Measurements from ENCODE around the gene ENOPH1. TPM values are rescaled to one million over a fixed set of nuclear protein-coding genes. Genes with fewer than 3 reads are reported as not detected.

The ENOPH1 gene
- polyA plus RNA-seq, 4 donors = 46.8 to 89.8 (median 65.4) TPM

GRCh38 chr4:82500435-82501153, 70.2 kb downstream of the ENOPH1 start:
- DNase-seq (ENCODE audit: low read depth in 4 of 4, low spot score in 3 of 4) = no peak

GRCh38 chr4:82501154-82501442, 70.7 kb downstream of the ENOPH1 start:
- DNase-seq (ENCODE audit: low read depth in 4 of 4, low spot score in 3 of 4) = no peak

DNA sequence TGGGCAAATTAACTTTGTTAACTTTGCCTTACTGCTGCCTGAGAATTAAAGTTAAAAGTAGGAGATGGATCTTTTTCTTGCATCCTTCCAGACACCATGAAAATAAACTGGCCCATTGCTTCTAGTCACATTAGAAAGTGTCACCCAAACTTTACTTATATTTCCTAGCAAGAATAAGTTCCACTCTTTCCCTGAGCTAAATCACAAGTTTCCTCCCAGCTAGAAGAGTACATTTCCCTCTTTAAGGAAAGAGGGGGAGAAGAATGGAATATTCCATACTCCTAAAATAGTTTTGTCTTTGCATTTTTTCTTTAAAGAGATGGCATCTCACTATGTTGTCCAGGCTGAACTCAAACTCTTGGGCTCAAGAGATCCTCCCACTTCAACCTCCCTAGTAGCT, 77.6 kb downstream of the ENOPH1 start:
- no peak for DNase-seq (ENCODE audit: low read depth in 4 of 4, low spot score in 3 of 4)

DNA sequence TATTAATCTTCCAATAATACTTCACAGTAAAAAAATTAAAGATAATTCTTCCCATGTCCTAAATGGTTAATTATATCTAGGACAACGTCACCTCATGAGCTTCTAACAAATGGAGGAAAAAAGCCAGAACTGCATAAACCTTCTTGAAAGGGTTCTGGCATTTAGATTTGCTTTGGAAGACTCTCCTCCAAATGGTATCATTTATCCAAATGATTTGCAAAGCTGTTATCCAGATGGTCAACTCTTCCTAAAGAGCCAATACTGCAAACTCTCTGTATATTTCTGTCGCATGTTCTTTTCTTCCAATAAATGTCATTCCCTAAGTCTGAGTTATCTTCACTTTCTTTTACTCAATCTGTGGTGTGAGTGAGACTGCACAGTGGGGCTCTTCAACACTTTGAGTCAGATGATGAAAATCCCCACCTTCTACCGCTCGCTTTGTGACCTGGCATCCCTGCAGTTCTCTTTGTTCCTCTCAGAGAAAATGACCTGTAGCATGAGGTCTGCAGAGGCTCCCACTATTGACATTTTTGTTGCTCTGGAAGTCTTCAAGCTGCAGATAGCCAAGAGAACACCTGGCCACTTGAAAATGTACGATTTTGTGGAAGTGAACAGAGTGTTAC, 78.5 kb downstream of the ENOPH1 start:
- DNase-seq (ENCODE audit: low read depth in 4 of 4, low spot score in 3 of 4) = no peak

GRCh38 chr4:82510216-82510615, 79.8 kb downstream of the ENOPH1 start:
- no peak for DNase-seq (ENCODE audit: low read depth in 4 of 4, low spot score in 3 of 4)

Other genes with a start within 250 kb of the ENOPH1 start
- gene HNRNPD, start 56.6 kb upstream of the ENOPH1 start, polyA plus RNA-seq (ENCODE audit: insufficient read length in 4 of 4) = 100 to 1,000 TPM; 452 to 660 (median 589) TPM
- 100 to 1,000 TPM; 527 to 683 (median 555) TPM for gene HNRNPDL, start 128 bp upstream of the ENOPH1 start, polyA plus RNA-seq (ENCODE audit: insufficient read length in 4 of 4)
- 10 to 100 TPM in 3 of 4 donors, 1 to 10 TPM in 1; 5.8 to 25.2 (median 23.7) TPM for gene TMEM150C, start 131.4 kb downstream of the ENOPH1 start, polyA plus RNA-seq (ENCODE audit: insufficient read length in 4 of 4)

Data from left renal pelvis (tissue), 4 donors.